ENCODE measurements around the gene SERGEF. TPM values are rescaled to one million over a fixed set of nuclear protein-coding genes. Genes with fewer than 3 reads are reported as not detected.

The SERGEF gene
- total RNA-seq, 1 donor from 2014 or later = 17.7 TPM

DNA sequence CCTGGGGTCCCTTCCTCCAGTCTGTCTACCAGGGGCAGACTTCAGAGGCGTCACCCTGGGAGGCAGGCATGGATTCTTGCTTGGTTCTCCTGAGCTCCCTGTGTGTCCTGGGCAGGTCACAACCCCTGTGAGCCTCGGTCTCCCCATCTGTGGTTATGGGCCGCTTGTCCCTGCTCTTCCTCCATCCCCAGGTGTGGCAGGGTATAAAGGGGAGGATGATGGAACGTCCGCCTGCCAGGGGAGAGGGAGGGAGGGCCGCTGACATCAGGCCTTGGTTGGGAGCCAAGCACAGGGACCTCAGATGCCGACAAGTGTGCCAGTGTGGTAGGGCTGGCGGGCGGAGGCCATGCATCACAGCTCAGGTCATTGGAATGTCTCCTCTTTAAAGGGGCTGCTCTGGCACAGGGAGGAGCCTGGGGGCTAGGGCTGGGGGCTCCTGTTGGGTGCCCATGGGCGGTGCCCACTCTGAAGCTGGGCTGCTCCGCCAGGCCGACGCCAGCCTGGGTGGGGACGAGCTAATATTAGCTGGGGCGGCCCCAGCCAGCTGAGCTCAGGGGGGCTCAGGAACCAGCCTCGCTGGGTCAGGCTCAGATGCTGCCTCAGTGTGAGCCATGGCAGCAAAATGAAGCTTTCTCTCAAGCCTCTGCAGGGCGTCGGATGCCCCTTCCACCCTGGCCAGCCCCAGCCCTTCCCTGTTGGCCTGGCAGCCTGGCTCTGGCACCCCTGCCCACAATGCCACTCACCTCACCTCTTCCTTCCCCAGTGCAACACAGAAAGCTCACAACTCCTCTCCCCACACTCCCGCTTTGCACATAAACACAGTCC, 265.5 kb downstream of the SERGEF start:
- DNase-seq = peak; percentile 47

DNA sequence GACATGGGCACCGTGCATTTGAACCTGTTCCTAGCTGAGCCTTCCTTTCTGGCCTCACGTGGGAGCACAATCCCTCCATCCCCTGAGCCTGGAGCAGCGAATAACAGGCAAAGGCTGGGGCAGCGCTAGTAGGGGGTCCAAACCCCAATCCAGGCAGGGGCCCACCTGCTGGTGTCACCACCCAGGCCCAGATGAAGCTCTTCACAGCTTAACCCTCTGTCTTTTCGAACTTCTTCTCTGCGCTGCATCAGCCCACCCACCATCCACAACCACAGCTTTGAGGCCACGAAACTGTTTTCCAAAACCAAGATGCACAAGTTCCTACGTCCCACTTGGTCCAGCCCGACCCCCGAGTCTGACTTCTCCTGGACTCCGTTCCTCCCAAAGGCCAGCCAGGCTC, 266.8 kb downstream of the SERGEF start:
- no peak for DNase-seq

DNA sequence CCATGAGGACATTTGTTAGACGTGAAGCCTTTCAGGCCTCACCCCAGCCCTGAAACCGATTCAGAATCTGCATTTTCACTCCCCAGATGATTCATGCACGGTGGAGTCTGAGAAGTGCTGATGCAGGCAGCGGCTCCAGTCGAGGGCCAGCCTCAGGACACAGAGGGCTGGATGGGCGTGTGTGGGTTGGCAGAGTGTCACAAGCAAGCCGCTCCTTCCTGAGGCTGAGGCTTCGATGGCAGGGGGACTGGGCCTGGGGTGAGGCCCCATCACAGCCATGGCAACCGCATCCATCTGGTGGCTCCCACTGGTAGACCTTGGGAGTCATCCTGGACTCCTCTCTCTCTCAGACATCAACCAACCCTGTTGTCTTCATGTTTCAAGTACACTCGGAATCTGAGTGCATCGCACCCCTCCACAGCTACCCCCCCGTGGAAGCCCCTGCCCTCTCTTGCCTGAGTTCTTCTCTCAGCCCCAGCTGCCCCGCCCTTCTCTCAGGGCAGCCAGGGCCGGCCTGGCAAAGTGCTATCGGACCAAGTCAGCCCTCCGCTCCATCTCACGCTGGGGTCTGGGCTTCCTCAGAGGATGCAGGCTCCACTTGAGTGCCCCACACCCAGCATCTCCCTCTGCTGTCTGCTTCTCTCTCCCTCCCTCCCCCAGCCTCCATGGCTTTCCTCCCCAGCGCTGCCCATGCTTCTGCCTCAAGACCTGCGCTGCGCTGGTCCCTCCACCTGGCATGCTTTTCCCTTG, 267.6 kb downstream of the SERGEF start:
- no peak for DNase-seq

DNA sequence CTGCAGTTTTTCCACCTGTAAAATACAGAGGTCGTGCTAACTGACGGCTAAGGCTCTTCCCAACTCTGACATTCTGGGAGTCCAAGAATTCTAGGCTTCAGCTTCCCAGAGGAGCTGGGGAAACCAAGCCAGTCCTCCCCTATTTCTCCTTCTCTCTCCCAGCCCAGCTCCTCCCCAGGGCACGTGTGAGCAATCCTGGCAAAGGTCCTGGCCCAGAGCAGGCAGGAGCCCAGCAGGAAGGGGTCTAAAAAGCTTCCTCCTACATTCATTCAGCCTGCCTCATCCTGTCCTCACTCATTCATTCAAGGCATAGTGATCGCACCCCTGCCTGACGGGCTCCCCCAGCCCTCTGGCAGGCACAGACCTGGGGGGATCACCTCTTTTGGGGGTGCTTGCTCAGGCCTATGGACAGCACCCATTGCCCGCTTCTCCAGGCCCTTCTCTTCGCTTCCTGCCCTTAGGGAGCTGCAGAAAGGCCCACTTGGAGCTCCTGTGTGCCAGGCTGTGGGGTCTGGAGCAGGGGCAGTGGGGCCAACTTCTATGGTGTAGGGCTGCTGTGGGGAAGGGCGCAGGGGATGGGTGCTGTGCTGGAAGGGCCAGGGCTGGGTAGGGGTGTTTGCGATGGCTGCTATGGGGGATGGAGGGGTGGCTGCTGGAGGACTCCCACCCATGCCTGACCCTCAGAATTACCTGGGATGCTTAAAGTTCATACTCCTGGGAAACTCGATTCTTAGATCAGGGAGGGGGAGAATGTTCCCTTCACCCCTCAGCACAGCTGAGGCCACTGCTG, 268.5 kb downstream of the SERGEF start:
- no peak for DNase-seq

- DNase-seq = no peak
Measured at GRCh38 chr11:17743808-17744119, 269.1 kb downstream of the SERGEF start.

- DNase-seq = no peak
Measured at GRCh38 chr11:17743026-17743807, 269.6 kb downstream of the SERGEF start.

DNA sequence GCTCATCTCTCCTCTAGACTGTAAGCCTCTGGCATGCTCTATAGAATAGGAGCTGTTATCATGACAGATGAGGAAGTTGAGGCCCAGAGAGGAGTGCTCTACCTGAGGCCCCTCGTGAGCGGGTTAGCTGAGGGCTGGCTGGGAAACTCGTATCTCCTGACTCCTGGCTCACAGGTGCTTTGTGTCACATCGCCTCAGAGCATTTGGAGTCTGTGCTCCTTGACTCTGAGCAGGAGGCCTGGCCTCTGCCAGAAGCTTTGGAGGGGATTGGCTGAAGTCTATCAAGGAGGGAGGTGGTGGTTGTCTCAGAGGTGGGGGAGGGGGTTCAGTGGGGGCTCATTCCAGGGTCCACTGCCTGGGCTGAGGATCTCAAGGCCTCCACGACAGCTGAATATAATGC, 270.8 kb downstream of the SERGEF start:
- DNase-seq = no peak

DNA sequence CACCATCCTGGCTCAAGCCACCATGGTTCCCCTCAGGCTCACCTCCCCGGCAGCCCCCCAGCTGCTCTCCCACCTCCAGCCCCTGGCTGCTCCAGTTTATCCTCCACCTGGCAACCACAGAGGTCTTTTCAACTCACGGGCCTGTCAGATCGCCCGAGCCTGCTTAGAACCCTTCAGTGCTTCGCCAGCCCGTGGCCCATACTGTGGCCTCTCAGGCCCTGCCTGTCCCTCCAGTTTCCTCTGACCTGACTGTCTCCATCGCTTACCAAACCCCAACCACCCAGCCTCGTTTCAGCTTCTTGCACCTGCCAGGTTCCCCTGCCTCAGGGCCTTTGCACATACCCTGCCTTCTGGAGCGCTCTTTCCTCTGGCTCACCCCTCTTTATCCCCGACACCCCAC, 271.4 kb downstream of the SERGEF start:
- no peak for DNase-seq

DNA sequence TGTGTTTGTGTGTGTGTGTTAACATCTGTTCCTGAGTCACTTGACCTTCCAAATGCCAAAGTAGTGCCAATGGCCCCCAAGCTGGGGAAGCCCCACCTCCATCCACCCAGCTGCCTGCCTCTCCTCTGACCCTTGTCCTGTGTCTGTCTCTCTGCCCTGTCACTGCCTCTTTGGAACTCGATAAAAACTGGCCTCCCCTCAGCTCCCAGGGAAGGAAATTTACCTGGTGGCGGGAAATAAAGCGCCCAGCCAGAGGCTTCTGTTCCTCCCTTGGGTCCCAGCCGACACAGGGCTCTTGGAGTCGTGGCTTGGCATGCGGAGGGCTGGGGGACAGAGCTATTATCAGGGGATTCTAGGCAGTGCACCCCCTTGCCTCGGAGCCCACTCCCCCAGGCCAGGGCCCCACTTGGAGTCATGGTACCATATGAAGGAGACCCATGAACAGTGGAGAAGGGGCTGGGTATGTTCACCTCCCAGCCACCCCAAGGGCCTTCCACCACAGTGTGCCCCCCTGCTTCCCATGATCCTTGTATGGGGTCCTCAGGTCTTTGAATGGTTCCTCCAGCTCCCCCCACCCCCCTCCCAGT, 272.1 kb downstream of the SERGEF start:
- no peak for DNase-seq

DNA sequence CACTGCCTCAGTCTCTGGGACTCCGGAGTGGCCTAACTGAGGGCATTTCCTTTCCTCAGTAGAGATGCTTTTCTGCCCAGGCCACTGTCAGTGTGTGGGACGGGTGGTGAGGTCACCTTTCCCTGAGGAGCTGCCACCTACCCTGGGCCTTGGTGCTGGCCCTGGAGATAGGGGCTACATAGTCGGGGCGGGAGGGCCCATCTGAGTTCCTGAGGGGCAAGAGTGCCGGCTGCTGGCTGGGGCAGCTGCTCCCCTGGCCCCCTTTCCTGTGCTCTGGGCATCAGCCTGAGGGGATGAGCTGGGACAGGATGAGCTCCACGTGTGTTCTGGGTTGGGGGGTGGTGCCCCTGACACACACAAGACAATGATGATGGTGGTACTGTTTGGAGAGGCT, 272.9 kb downstream of the SERGEF start:
- DNase-seq = no peak

DNA sequence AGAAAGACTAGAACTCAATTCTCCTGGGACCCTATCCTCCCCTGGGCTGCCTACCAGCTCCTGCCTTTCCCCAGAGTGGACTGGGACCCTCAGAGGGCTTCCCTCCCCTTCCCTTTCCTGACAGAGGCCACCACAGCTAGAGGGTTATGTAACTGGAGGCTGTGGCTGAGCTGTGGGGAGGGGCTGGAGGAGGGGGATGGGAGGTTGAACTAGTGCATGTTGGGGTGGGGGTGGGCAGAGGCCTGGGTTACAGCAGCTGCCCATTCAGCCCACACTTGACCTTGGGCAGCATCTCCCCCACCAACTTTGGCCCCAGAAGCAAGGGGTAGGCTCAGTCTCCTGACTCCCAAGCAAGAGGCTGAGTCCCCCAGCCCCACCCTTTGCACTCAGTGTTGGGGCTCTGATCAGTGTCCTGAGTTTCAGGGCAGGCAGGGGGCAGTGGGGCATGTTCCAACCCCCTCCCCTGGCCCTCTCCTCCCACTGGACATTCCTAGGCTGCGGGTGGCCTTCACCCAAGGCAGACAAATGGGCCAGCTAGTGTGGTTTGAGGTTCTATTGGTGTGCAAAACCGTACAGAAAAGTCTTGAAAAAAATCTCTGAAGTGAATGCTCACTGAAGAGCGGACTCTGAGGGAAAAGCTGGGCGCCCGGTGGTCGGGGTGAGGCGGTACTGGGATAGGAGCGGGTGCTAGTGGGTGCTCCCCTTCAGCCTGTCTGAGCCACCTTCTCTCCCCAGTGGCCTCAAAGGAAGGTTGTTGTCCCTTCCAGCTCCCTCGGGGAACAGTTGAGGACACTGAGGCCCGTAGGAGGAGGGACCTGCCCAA, 274.5 kb downstream of the SERGEF start:
- no peak for DNase-seq

Other genes starting within 250 kb of the SERGEF start
- 0.21 TPM for gene TPH1, start 33.2 kb upstream of the SERGEF start, total RNA-seq
- 16.2 TPM for gene SAAL1, start 93.0 kb upstream of the SERGEF start, total RNA-seq
- 0.51 TPM for gene MRGPRX3, start 119.5 kb upstream of the SERGEF start, total RNA-seq
- not detected for gene MRGPRX4, start 159.8 kb upstream of the SERGEF start, total RNA-seq
- gene SAA4, start 223.8 kb upstream of the SERGEF start, total RNA-seq = not detected
- gene SAA2, start 235.6 kb upstream of the SERGEF start, total RNA-seq = not detected